ENCODE results near the gene AJM1. TPM values are rescaled to one million over a fixed set of nuclear protein-coding genes. Genes with fewer than 3 reads are reported as not detected.

AJM1 gene
- total RNA-seq, 1 experiment from 2014 or later = 1.9 TPM

- H3K79me2 ChIP-seq (ENCODE audit: low read length) = no peaks in the 10 kb centered on the region
- H3K4me2 ChIP-seq (ENCODE audit: low read depth, low read length, poor library complexity, severe bottlenecking) = no peak overlapping the region
- H3K9me3 ChIP-seq (ENCODE audit: low read length) = no peaks in the 10 kb centered on the region
- no peaks in the 10 kb centered on the region for H3K27me3 ChIP-seq (ENCODE audit: low read length)
- no peaks in the 10 kb centered on the region for H3K36me3 ChIP-seq (ENCODE audit: insufficient read depth, low read length)
- H4K20me1 ChIP-seq (ENCODE audit: insufficient read depth, low read depth, low read length) = no peaks in the 10 kb centered on the region
- H3K9me2 ChIP-seq (replicated peaks; ENCODE audit: insufficient read depth, low read length) = no peaks in the 10 kb centered on the region
- no peak overlapping the region for H3K4me3 ChIP-seq (ENCODE audit: low read length)
- H3K9ac ChIP-seq (ENCODE audit: low read length) = no peak overlapping the region
- no peak overlapping the region for H2AFZ ChIP-seq (ENCODE audit: low read length)
- H3K4me1 ChIP-seq (ENCODE audit: low read length) = no peaks in the 10 kb centered on the region
- H3K27ac ChIP-seq (ENCODE audit: low read length) = no peak overlapping the region
- no peak for DNase-seq
Measured at GRCh38 chr9:136826703-136827582, 15.3 kb upstream of the AJM1 start.

- Histone ChIP-seq H3K9me2 (replicated peaks; ENCODE audit: insufficient read depth, low read length) (no peaks in the 10 kb centered on the region), H3K27ac (ENCODE audit: low read length) (no peak overlapping the region), H3K4me2 (ENCODE audit: low read depth, low read length, poor library complexity, severe bottlenecking) (no peak overlapping the region), H3K9me3 (ENCODE audit: low read length) (no peaks in the 10 kb centered on the region), H3K27me3 (ENCODE audit: low read length) (no peaks in the 10 kb centered on the region), H3K9ac (ENCODE audit: low read length) (no peak overlapping the region), H4K20me1 (ENCODE audit: insufficient read depth, low read depth, low read length) (no peaks in the 10 kb centered on the region), H3K4me3 (ENCODE audit: low read length) (no peak overlapping the region), H3K36me3 (ENCODE audit: insufficient read depth, low read length) (no peaks in the 10 kb centered on the region), H3K79me2 (ENCODE audit: low read length) (no peaks in the 10 kb centered on the region), H2AFZ (ENCODE audit: low read length) (no peak overlapping the region), H3K4me1 (ENCODE audit: low read length) (no peaks in the 10 kb centered on the region)
- no peak for DNase-seq
Measured at GRCh38 chr9:136827794-136828473, 14.3 kb upstream of the AJM1 start.

GRCh38 chr9:136828474-136829140 is 13.7 kb upstream of the AJM1 start:
- Histone ChIP-seq H3K9ac (ENCODE audit: low read length) (no peak overlapping the region), H3K79me2 (ENCODE audit: low read length) (no peaks in the 10 kb centered on the region), H4K20me1 (ENCODE audit: insufficient read depth, low read depth, low read length) (no peaks in the 10 kb centered on the region), H3K4me3 (ENCODE audit: low read length) (no peak overlapping the region), H3K27ac (ENCODE audit: low read length) (no peak overlapping the region), H3K27me3 (ENCODE audit: low read length) (no peaks in the 10 kb centered on the region), H3K36me3 (ENCODE audit: insufficient read depth, low read length) (no peaks in the 10 kb centered on the region), H2AFZ (ENCODE audit: low read length) (no peak overlapping the region), H3K4me2 (ENCODE audit: low read depth, low read length, poor library complexity, severe bottlenecking) (no peak overlapping the region), H3K9me2 (replicated peaks; ENCODE audit: insufficient read depth, low read length) (no peaks in the 10 kb centered on the region), H3K4me1 (ENCODE audit: low read length) (no peaks in the 10 kb centered on the region), H3K9me3 (ENCODE audit: low read length) (no peaks in the 10 kb centered on the region)
- no peak for DNase-seq

- Histone ChIP-seq H3K27me3 (ENCODE audit: low read length) (no peaks in the 10 kb centered on the region), H3K79me2 (ENCODE audit: low read length) (no peaks in the 10 kb centered on the region), H3K9me2 (replicated peaks; ENCODE audit: insufficient read depth, low read length) (no peaks in the 10 kb centered on the region), H4K20me1 (ENCODE audit: insufficient read depth, low read depth, low read length) (no peaks in the 10 kb centered on the region), H2AFZ (ENCODE audit: low read length) (no peak overlapping the region), H3K9me3 (ENCODE audit: low read length) (no peaks in the 10 kb centered on the region), H3K9ac (ENCODE audit: low read length) (no peak overlapping the region), H3K4me2 (ENCODE audit: low read depth, low read length, poor library complexity, severe bottlenecking) (no peak overlapping the region), H3K4me1 (ENCODE audit: low read length) (no peaks in the 10 kb centered on the region), H3K36me3 (ENCODE audit: insufficient read depth, low read length) (no peaks in the 10 kb centered on the region), H3K4me3 (ENCODE audit: low read length) (no peak overlapping the region), H3K27ac (ENCODE audit: low read length) (no peak overlapping the region)
- DNase-seq = no peak
Measured at GRCh38 chr9:136829412-136829811, 12.9 kb upstream of the AJM1 start.

- no peak overlapping the region for H3K4me2 ChIP-seq (ENCODE audit: low read depth, low read length, poor library complexity, severe bottlenecking)
- DNase-seq = no peak
- no peaks in the 10 kb centered on the region for H3K27me3 ChIP-seq (ENCODE audit: low read length)
- H3K9ac ChIP-seq (ENCODE audit: low read length) = no peak overlapping the region
- no peaks in the 10 kb centered on the region for H3K9me2 ChIP-seq (replicated peaks; ENCODE audit: insufficient read depth, low read length)
- H3K36me3 ChIP-seq (ENCODE audit: insufficient read depth, low read length) = no peaks in the 10 kb centered on the region
- H3K4me1 ChIP-seq (ENCODE audit: low read length) = no peaks in the 10 kb centered on the region
- H3K9me3 ChIP-seq (ENCODE audit: low read length) = no peaks in the 10 kb centered on the region
- H3K79me2 ChIP-seq (ENCODE audit: low read length) = no peaks in the 10 kb centered on the region
- no peak overlapping the region for H3K4me3 ChIP-seq (ENCODE audit: low read length)
- no peaks in the 10 kb centered on the region for H4K20me1 ChIP-seq (ENCODE audit: insufficient read depth, low read depth, low read length)
- H2AFZ ChIP-seq (ENCODE audit: low read length) = no peak overlapping the region
- H3K27ac ChIP-seq (ENCODE audit: low read length) = no peak overlapping the region
Measured at GRCh38 chr9:136829981-136830885, 12.0 kb upstream of the AJM1 start.

- no peak overlapping the region for H2AFZ ChIP-seq (ENCODE audit: low read length)
- no peak overlapping the region for H3K4me3 ChIP-seq (ENCODE audit: low read length)
- no peaks in the 10 kb centered on the region for H4K20me1 ChIP-seq (ENCODE audit: insufficient read depth, low read depth, low read length)
- H3K36me3 ChIP-seq (ENCODE audit: insufficient read depth, low read length) = no peaks in the 10 kb centered on the region
- no peak overlapping the region for H3K27ac ChIP-seq (ENCODE audit: low read length)
- H3K4me2 ChIP-seq (ENCODE audit: low read depth, low read length, poor library complexity, severe bottlenecking) = no peak overlapping the region
- DNase-seq = no peak
- no peaks in the 10 kb centered on the region for H3K4me1 ChIP-seq (ENCODE audit: low read length)
- no peaks in the 10 kb centered on the region for H3K9me2 ChIP-seq (replicated peaks; ENCODE audit: insufficient read depth, low read length)
- H3K9ac ChIP-seq (ENCODE audit: low read length) = no peak overlapping the region
- no peaks in the 10 kb centered on the region for H3K79me2 ChIP-seq (ENCODE audit: low read length)
- H3K27me3 ChIP-seq (ENCODE audit: low read length) = no peaks in the 10 kb centered on the region
- no peaks in the 10 kb centered on the region for H3K9me3 ChIP-seq (ENCODE audit: low read length)
Measured at GRCh38 chr9:136831002-136831719, 11.1 kb upstream of the AJM1 start.

- no peaks in the 10 kb centered on the region for H3K27me3 ChIP-seq (ENCODE audit: low read length)
- no peak overlapping the region for H3K4me2 ChIP-seq (ENCODE audit: low read depth, low read length, poor library complexity, severe bottlenecking)
- no peak overlapping the region for H2AFZ ChIP-seq (ENCODE audit: low read length)
- H3K9me3 ChIP-seq (ENCODE audit: low read length) = no peaks in the 10 kb centered on the region
- no peaks in the 10 kb centered on the region for H3K9me2 ChIP-seq (replicated peaks; ENCODE audit: insufficient read depth, low read length)
- H3K4me1 ChIP-seq (ENCODE audit: low read length) = no peaks in the 10 kb centered on the region
- DNase-seq = no peak
- H4K20me1 ChIP-seq (ENCODE audit: insufficient read depth, low read depth, low read length) = no peaks in the 10 kb centered on the region
- H3K27ac ChIP-seq (ENCODE audit: low read length) = no peak overlapping the region
- no peaks in the 10 kb centered on the region for H3K36me3 ChIP-seq (ENCODE audit: insufficient read depth, low read length)
- H3K79me2 ChIP-seq (ENCODE audit: low read length) = no peaks in the 10 kb centered on the region
- H3K9ac ChIP-seq (ENCODE audit: low read length) = no peak overlapping the region
- H3K4me3 ChIP-seq (ENCODE audit: low read length) = no peak overlapping the region
Measured at GRCh38 chr9:136831720-136832104, 10.6 kb upstream of the AJM1 start.

Data from Karpas-422 (cell line).